Peyer's patch (tissue), 4 donors: ENCODE results near the gene LDLRAD4. TPM values are rescaled to one million over a fixed set of nuclear protein-coding genes. Genes with fewer than 3 reads are reported as not detected.

Experiments
- DNase-seq, 3 donors: peaks; one replicate each; pipeline ENCODE4 v3.0.0-alpha.2; 2017 to 2019
- H3K27ac ChIP-seq, 4 donors: fragments of 200-600 bp; sonication (generic); one replicate each; pipeline ENCODE4 v1.5.1; 2016 to 2019
- H3K27me3 ChIP-seq, 2 donors: fragments of 200-600 bp; sonication (generic); one replicate each; pipeline ENCODE4 v1.5.1; 2019
- H3K36me3 ChIP-seq, 3 donors: fragments of 200-600 bp; sonication (generic); one replicate each; pipeline ENCODE4 v1.5.1; 2016 to 2019
- H3K4me1 ChIP-seq, 4 donors: fragments of 200-600 bp; sonication (generic); one replicate each; pipeline ENCODE4 v1.5.1; 2016 to 2019
- H3K4me3 ChIP-seq, 4 donors: fragments of 200-600 bp; sonication (generic); 1 replicate in 3 of 4; 2 replicates in 1 of 4; pipeline ENCODE4 v1.5.1; 2016 to 2019; ENCODE audit warnings: mild to moderate bottlenecking in 1 of 4
- H3K9me3 ChIP-seq, 4 donors: fragments of 200-600 bp; sonication (generic); one replicate each; pipeline ENCODE4 v1.5.1; 2016 to 2019; ENCODE audit warnings: mild to moderate bottlenecking in 1 of 4
- CTCF ChIP-seq, 6 experiments: fragments of 450-650 bp in 4 of 6; fragments of 200-600 bp in 2 of 6; sonication (generic) in 1 of 6; IDR thresholded peaks; one replicate each; pipeline ENCODE4 v1.5.1; 2017 to 2019; ENCODE audit warnings: antibody characterized with exemption in 6 of 6, mild to moderate bottlenecking in 3 of 6, moderate library complexity in 1 of 6
- POLR2A ChIP-seq, 2 donors: fragments of 450-650 bp; IDR thresholded peaks; one replicate each; pipeline ENCODE4 v1.5.1; 2017; ENCODE audit warnings: antibody characterized with exemption in 2 of 2, mild to moderate bottlenecking in 2 of 2, moderate library complexity in 2 of 2
- total RNA-seq, 4 donors: library from RNA; depleted of rRNA; stranded (reverse); fragments of >200 nt; gene quantifications; one replicate each; pipeline ENCODE4 v1.1.0, GENCODE V29; 2016

LDLRAD4 gene
- total RNA-seq, 4 donors from 2014 or later: 24.8 to 128 (median 50.0) TPM

GRCh38 chr18:13191031-13191430 is 27.5 kb upstream of the LDLRAD4 start:
- H3K27me3 ChIP-seq: no peaks in the 10 kb centered on the region
- H3K36me3 ChIP-seq: no peaks in the 10 kb centered on the region
- TF ChIP-seq CTCF (IDR thresholded peaks at IDR 0.05) (no peak), POLR2A (IDR thresholded peaks at IDR 0.05) (no peak)
- H3K4me3 ChIP-seq: no peak overlapping the region
- no peaks in the 10 kb centered on the region for H3K4me1 ChIP-seq
- DNase-seq: no peak
- no peaks in the 10 kb centered on the region for H3K9me3 ChIP-seq
- no peak overlapping the region for H3K27ac ChIP-seq

GRCh38 chr18:13191779-13192178 is 26.8 kb upstream of the LDLRAD4 start:
- DNase-seq: no peak

GRCh38 chr18:13192970-13193369 is 25.6 kb upstream of the LDLRAD4 start:
- no peak for DNase-seq

More at GRCh38 chr18:13191779-13192178, 26.8 kb upstream of the LDLRAD4 start:
- Histone ChIP-seq H3K4me3 (no peak overlapping the region), H3K27ac (no peak overlapping the region), H3K4me1 (no peaks in the 10 kb centered on the region), H3K27me3 (no peaks in the 10 kb centered on the region), H3K9me3 (no peaks in the 10 kb centered on the region), H3K36me3 (no peaks in the 10 kb centered on the region)
- TF ChIP-seq POLR2A (IDR thresholded peaks at IDR 0.05): no peak
- no peak for TF ChIP-seq CTCF (IDR thresholded peaks at IDR 0.05)

GRCh38 chr18:13194239-13194638 is 24.3 kb upstream of the LDLRAD4 start:
- Histone ChIP-seq H3K4me1 (no peaks in the 10 kb centered on the region), H3K36me3 (no peaks in the 10 kb centered on the region), H3K27ac (no peak overlapping the region), H3K27me3 (no peaks in the 10 kb centered on the region), H3K9me3 (peaks cover 0 to 7% (median 0%) of the 10 kb centered on the region in 4 donors), H3K4me3 (no peak overlapping the region)
- DNase-seq: no peak
- TF ChIP-seq CTCF (IDR thresholded peaks at IDR 0.05): no peak
- TF ChIP-seq POLR2A (IDR thresholded peaks at IDR 0.05): no peak

More at GRCh38 chr18:13192970-13193369, 25.6 kb upstream of the LDLRAD4 start:
- no peak for TF ChIP-seq POLR2A (IDR thresholded peaks at IDR 0.05)
- no peak for TF ChIP-seq CTCF (IDR thresholded peaks at IDR 0.05)
- H3K9me3 ChIP-seq: no peaks in the 10 kb centered on the region
- H3K27me3 ChIP-seq: no peaks in the 10 kb centered on the region
- no peaks in the 10 kb centered on the region for H3K4me1 ChIP-seq
- no peak overlapping the region for H3K4me3 ChIP-seq
- no peak overlapping the region for H3K27ac ChIP-seq
- no peaks in the 10 kb centered on the region for H3K36me3 ChIP-seq

GRCh38 chr18:13198701-13199100 is 19.9 kb upstream of the LDLRAD4 start:
- no peak overlapping the region for H3K27ac ChIP-seq
- H3K4me1 ChIP-seq: no peaks in the 10 kb centered on the region
- TF ChIP-seq CTCF (IDR thresholded peaks at IDR 0.05) (no peak), POLR2A (IDR thresholded peaks at IDR 0.05) (no peak)
- no peak for DNase-seq
- H3K27me3 ChIP-seq: no peaks in the 10 kb centered on the region
- no peak overlapping the region for H3K4me3 ChIP-seq
- no peaks in the 10 kb centered on the region for H3K36me3 ChIP-seq
- H3K9me3 ChIP-seq: peaks cover 0 to 8% (median 0%) of the 10 kb centered on the region in 4 donors

GRCh38 chr18:13199169-13199568 is 19.4 kb upstream of the LDLRAD4 start:
- no peak overlapping the region for H3K27ac ChIP-seq
- TF ChIP-seq POLR2A (IDR thresholded peaks at IDR 0.05) (no peak), CTCF (IDR thresholded peaks at IDR 0.05) (no peak)
- no peak for DNase-seq
- no peak overlapping the region for H3K4me3 ChIP-seq
- H3K36me3 ChIP-seq: no peaks in the 10 kb centered on the region
- peaks cover 0 to 8% (median 0%) of the 10 kb centered on the region in 4 donors for H3K9me3 ChIP-seq
- no peaks in the 10 kb centered on the region for H3K27me3 ChIP-seq
- no peaks in the 10 kb centered on the region for H3K4me1 ChIP-seq
